ENCODE results near the gene TMPRSS3.

DNA sequence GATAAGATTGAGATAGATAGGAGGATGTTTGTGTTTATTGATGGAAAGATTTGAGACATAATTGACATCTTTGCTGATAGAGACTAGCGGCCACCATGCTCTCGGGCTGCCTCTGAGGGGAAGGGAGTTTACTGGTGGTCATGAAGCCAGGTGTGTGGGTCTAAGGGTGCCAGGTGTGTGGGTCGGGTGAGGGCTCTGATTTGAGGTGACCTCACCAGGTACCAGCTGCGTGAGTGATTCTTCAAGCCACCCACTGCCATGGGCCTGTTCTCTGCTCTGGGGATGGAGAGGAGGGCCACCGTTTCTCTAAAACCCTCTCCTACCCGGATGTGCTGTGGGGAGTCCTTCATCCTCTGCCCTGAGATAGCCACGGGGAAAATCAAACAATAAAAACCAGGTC is 11.0 kb upstream of the TMPRSS3 start:
- TF ChIP-seq, protein P1, sequence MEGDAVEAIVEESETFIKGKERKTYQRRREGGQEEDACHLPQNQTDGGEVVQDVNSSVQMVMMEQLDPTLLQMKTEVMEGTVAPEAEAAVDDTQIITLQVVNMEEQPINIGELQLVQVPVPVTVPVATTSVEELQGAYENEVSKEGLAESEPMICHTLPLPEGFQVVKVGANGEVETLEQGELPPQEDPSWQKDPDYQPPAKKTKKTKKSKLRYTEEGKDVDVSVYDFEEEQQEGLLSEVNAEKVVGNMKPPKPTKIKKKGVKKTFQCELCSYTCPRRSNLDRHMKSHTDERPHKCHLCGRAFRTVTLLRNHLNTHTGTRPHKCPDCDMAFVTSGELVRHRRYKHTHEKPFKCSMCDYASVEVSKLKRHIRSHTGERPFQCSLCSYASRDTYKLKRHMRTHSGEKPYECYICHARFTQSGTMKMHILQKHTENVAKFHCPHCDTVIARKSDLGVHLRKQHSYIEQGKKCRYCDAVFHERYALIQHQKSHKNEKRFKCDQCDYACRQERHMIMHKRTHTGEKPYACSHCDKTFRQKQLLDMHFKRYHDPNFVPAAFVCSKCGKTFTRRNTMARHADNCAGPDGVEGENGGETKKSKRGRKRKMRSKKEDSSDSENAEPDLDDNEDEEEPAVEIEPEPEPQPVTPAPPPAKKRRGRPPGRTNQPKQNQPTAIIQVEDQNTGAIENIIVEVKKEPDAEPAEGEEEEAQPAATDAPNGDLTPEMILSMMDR (IDR thresholded peaks at IDR 0.05), result no peak
- no peak for TF ChIP-seq EZH2 (IDR thresholded peaks at IDR 0.05)

All from neural progenitor cell (in vitro differentiated cells).